Endothelial cell of umbilical vein (primary cell): ENCODE data around the gene CENPL. TPM values are rescaled to one million over a fixed set of nuclear protein-coding genes. Genes with fewer than 3 reads are reported as not detected.

Experiments used
- BruUV-seq: library from RNA; stranded (reverse); fragments of 400-500 nt; replicated peaks from 2 replicates; lab custom pipeline; 2021; lab: Mats Ljungman, UMichigan
- CTCF ChIA-PET: fragments of 300-600, 350-600 bp; sonication (Branson Sonifier 250); formaldehyde crosslinking; loops from one replicate; lab custom pipeline; 2021; ENCODE audit warnings: antibody characterized with exemption, inconsistent platforms; lab: Charles Lee
- POLR2A ChIA-PET: fragments of 300-600, 350-600 bp; sonication (Branson Sonifier 250); formaldehyde crosslinking; loops from one replicate; lab custom pipeline; 2021; ENCODE audit warnings: antibody characterized with exemption, inconsistent platforms; lab: Charles Lee
- DNase-seq: peaks from one replicate; pipeline ENCODE4 v3.0.0-alpha.2; 2011; ENCODE audit warnings: low read depth, low spot score
- FAIRE-seq: peaks from 2 replicates; lab custom pipeline; 2011; peaks lifted over from hg19 to GRCh38; lab: Jason Lieb, UNC
- H2AFZ ChIP-seq: 2 replicates; pipeline ENCODE4 v1.6.0; 2012; ENCODE audit warnings: low read depth, low read length, control low read depth, inconsistent platforms
- H3K27ac ChIP-seq: 2 replicates; pipeline ENCODE4 v1.5.1; 2011; ENCODE audit warnings: low read depth, mild to moderate bottlenecking, control low read depth, low read length, moderate library complexity; ENCODE audit not compliant: insufficient read depth
- H3K27me3 ChIP-seq, 2 experiments: 2 replicates each; pipeline versions ENCODE4 v1.6.0 to v1.6.1; 2011; ENCODE audit warnings: low read length in 2 of 2, mixed read lengths in 1 of 2; ENCODE audit not compliant: control insufficient read depth in 2 of 2, insufficient read depth in 2 of 2
- H3K36me3 ChIP-seq, 2 experiments: 2 replicates in 1 of 2; 3 replicates in 1 of 2; pipeline ENCODE4 v1.5.1; 2011; ENCODE audit warnings: low read length in 2 of 2, mild to moderate bottlenecking in 1 of 2, moderate library complexity in 1 of 2; ENCODE audit not compliant: control insufficient read depth in 2 of 2, insufficient read depth in 2 of 2; ENCODE audit errors: extremely low read depth in 1 of 2
- H3K4me1 ChIP-seq: 3 replicates; pipeline ENCODE4 v1.5.1; 2011; ENCODE audit warnings: mild to moderate bottlenecking, low read length; ENCODE audit not compliant: control insufficient read depth, insufficient read depth; ENCODE audit errors: extremely low read depth
- H3K4me2 ChIP-seq: 2 replicates; pipeline ENCODE4 v1.6.1; 2011; ENCODE audit warnings: low read length, control low read depth, mixed read lengths; ENCODE audit not compliant: insufficient read depth
- H3K4me3 ChIP-seq, 3 experiments: fragments of 200-600 bp in 1 of 3; sonication (generic), shearing (Covaris generic) in 1 of 3; replicated peaks in 1 of 3; 2 replicates each; pipeline ENCODE4 v1.5.1; 2011 to 2016; ENCODE audit warnings: control low read depth in 3 of 3, low read length in 3 of 3, mild to moderate bottlenecking in 2 of 3, inconsistent platforms in 1 of 3, low read depth in 1 of 3, moderate library complexity in 1 of 3; ENCODE audit not compliant: insufficient read depth in 1 of 3
- H3K79me2 ChIP-seq: 2 replicates; pipeline ENCODE4 v1.6.0; 2012; ENCODE audit warnings: low read length, inconsistent platforms; ENCODE audit not compliant: control insufficient read depth, insufficient read depth
- H3K9ac ChIP-seq: replicated peaks from 2 replicates; pipeline ENCODE3; 2011; ENCODE audit warnings: low read length, control low read depth; ENCODE audit not compliant: insufficient read depth; ENCODE audit errors: extremely low read depth
- H3K9me1 ChIP-seq: replicated peaks from 3 replicates; pipeline ENCODE4 v1.6.0; 2011; ENCODE audit warnings: mild to moderate bottlenecking, low read length; ENCODE audit not compliant: control insufficient read depth, insufficient read depth; ENCODE audit errors: extremely low read depth
- H3K9me3 ChIP-seq: replicated peaks from 2 replicates; pipeline ENCODE4 v1.5.1; 2012; ENCODE audit warnings: low read length, inconsistent platforms; ENCODE audit not compliant: control insufficient read depth, insufficient read depth
- H4K20me1 ChIP-seq: replicated peaks from 2 replicates; pipeline ENCODE3; 2011; ENCODE audit warnings: mild to moderate bottlenecking, low read length; ENCODE audit not compliant: control insufficient read depth, insufficient read depth; ENCODE audit errors: extremely low read depth
- CTCF ChIP-seq, 2 donors: IDR thresholded peaks; 1 replicate in 1 of 2; 2 replicates in 1 of 2; pipeline ENCODE4 v1.5.1; 2011; ENCODE audit warnings: low read length in 2 of 2, mild to moderate bottlenecking in 2 of 2, moderate library complexity in 2 of 2, control low read depth in 1 of 2, inconsistent platforms in 1 of 2, low read depth in 1 of 2; ENCODE audit not compliant: insufficient read depth in 1 of 2; ENCODE audit errors: extremely low read depth in 1 of 2
- EZH2 ChIP-seq: IDR thresholded peaks from 2 replicates; pipeline ENCODE4 v1.6.1; 2012; ENCODE audit warnings: borderline replicate concordance, low read depth, mild to moderate bottlenecking, moderate library complexity, low read length, inconsistent platforms; ENCODE audit not compliant: severe bottlenecking
- JUN ChIP-seq: IDR thresholded peaks from 2 replicates; pipeline ENCODE4 v1.6.1; 2011; ENCODE audit warnings: borderline replicate concordance, low read depth; ENCODE audit not compliant: insufficient read length, insufficient read depth
- POLR2A ChIP-seq: IDR thresholded peaks from 2 replicates; pipeline ENCODE4 v1.6.1; 2012; ENCODE audit warnings: low read depth, mild to moderate bottlenecking, control low read depth, low read length
- dilution Hi-C: fragments of 300-500 bp; cut with MboI; formaldehyde crosslinking; loops from one replicate; pipeline ENCODE4 v1.15.0; 2019; ENCODE audit warnings: low sequenced_read_pairs; ENCODE audit not compliant: extremely low pct_ligation_motif_present
- intact Hi-C: fragments of 100-400 bp; cut with micrococcal nuclease; formaldehyde crosslinking; loops from one replicate; pipeline ENCODE4 v1.10.0; 2022
- polyA plus RNA-seq, 4 experiments: library from polyadenylated mRNA; depleted of rRNA in 3 of 4; stranded (reverse) in 3 of 4; unstranded in 1 of 4; fragments of >200 nt; gene quantifications; 2 replicates each; pipeline versions ENCODE4 v1.2.1 to v1.2.3, GENCODE V29; 2011 to 2012; ENCODE audit warnings: missing spikeins in 1 of 4
- total RNA-seq: library from RNA; stranded (reverse); gene quantifications from 2 replicates; pipeline ENCODE4 v1.2.3, GENCODE V29; 2021

CENPL gene
- total and polyA plus RNA-seq, 2 donors (not counting 3 experiments of a cell fraction or from before 2014, with no cell fraction given) = 5.9 to 20.8 TPM

- no peaks in the 10 kb centered on the region for H3K9me3 ChIP-seq
- no peak overlapping the region for H3K4me3 ChIP-seq
- H3K36me3 ChIP-seq = peaks cover 0 to 10% of the 10 kb centered on the region in 2 experiments
- H3K4me1 ChIP-seq = peaks cover 15% of the 10 kb centered on the region
- H4K20me1 ChIP-seq = no peaks in the 10 kb centered on the region
- DNase-seq = peak; percentile 57
- H3K4me2 ChIP-seq = no peak overlapping the region
- H2AFZ ChIP-seq = no peak overlapping the region
- dilution Hi-C loops = no loop called here
- intact Hi-C loops = no loop called here
- CTCF ChIA-PET = no interaction called here
- H3K9ac ChIP-seq = no peak overlapping the region
- H3K27me3 ChIP-seq = no peaks in the 10 kb centered on the region
- BruUV-seq = no TSS peak
- POLR2A ChIA-PET = interaction anchor here (2.2 kb wide), 1 partner anchor 11 kb away, joined by 5 read pairs; the partner anchor contains the start of gene ZBTB37
- H3K79me2 ChIP-seq = no peaks in the 10 kb centered on the region
- TF ChIP-seq EZH2 = no peak
- no peak for TF ChIP-seq JUN
- no peak for TF ChIP-seq CTCF (IDR thresholded peaks at IDR 0.05; ENCODE audit: extremely low read depth in 1 of 2, insufficient read depth in 1 of 2, low read depth in 1 of 2, low read length in 2 of 2)
- peak; percentile 34 for TF ChIP-seq POLR2A
- no peak overlapping the region for H3K27ac ChIP-seq
- no peaks in the 10 kb centered on the region for H3K9me1 ChIP-seq
- FAIRE-seq = no peak
Measured at GRCh38 chr1:173856903-173857302, 32.2 kb upstream of the CENPL start.

- CTCF ChIA-PET = no interaction called here
Measured at GRCh38 chr1:173856014-173856413, 31.3 kb upstream of the CENPL start.

More at GRCh38 chr1:173856014-173856413, 31.3 kb upstream of the CENPL start:
- no peak overlapping the region for H3K9ac ChIP-seq
- H3K36me3 ChIP-seq = peaks cover 0 to 10% of the 10 kb centered on the region in 2 experiments
- no peak overlapping the region for H3K4me2 ChIP-seq
- intact Hi-C loops (no loop called here), dilution Hi-C loops (no loop called here)
- H3K4me3 ChIP-seq = no peak overlapping the region
- no peaks in the 10 kb centered on the region for H3K27me3 ChIP-seq
- POLR2A ChIA-PET = interaction anchor here (2.2 kb wide), 1 partner anchor 12 kb away, joined by 5 read pairs; the partner anchor contains the start of gene ZBTB37
- H3K9me1 ChIP-seq = no peaks in the 10 kb centered on the region
- H2AFZ ChIP-seq = no peak overlapping the region
- H3K4me1 ChIP-seq = peaks cover 15% of the 10 kb centered on the region
- no peaks in the 10 kb centered on the region for H3K79me2 ChIP-seq
- no peak for FAIRE-seq
- BruUV-seq = no TSS peak
- no peak overlapping the region for H3K27ac ChIP-seq
- no peaks in the 10 kb centered on the region for H4K20me1 ChIP-seq
- no peak for TF ChIP-seq POLR2A
- no peaks in the 10 kb centered on the region for H3K9me3 ChIP-seq
- DNase-seq = no peak
